Endothelial cell of umbilical vein (primary cell): ENCODE data around the gene DIP2C.

Source experiments
- CTCF ChIP-seq, 2 donors: IDR thresholded peaks; 1 replicate in 1 of 2; 2 replicates in 1 of 2; pipeline ENCODE4 v1.5.1; 2011; ENCODE audit warnings: low read length in 2 of 2, mild to moderate bottlenecking in 2 of 2, moderate library complexity in 2 of 2, control low read depth in 1 of 2, inconsistent platforms in 1 of 2, low read depth in 1 of 2; ENCODE audit not compliant: insufficient read depth in 1 of 2; ENCODE audit errors: extremely low read depth in 1 of 2
- FOS ChIP-seq: IDR thresholded peaks from 2 replicates; pipeline ENCODE4 v1.6.1; 2011; ENCODE audit warnings: mild to moderate bottlenecking, low read length, moderate library complexity, borderline replicate concordance; ENCODE audit not compliant: insufficient read depth
- GATA2 ChIP-seq: IDR thresholded peaks from 2 replicates; pipeline ENCODE4 v1.7.0; 2011; ENCODE audit warnings: low read depth, mild to moderate bottlenecking, moderate library complexity, mixed read lengths, low read length; ENCODE audit not compliant: insufficient read length, insufficient read depth
- MAX ChIP-seq: IDR thresholded peaks from 2 replicates; pipeline ENCODE4 v1.6.1; 2011; ENCODE audit not compliant: insufficient read depth, insufficient read length
- MYC ChIP-seq: IDR thresholded peaks from one replicate; pipeline ENCODE4 v1.6.1; 2011; ENCODE audit warnings: mild to moderate bottlenecking, low read depth, low read length
- POLR2A ChIP-seq: IDR thresholded peaks from 2 replicates; pipeline ENCODE4 v1.6.1; 2012; ENCODE audit warnings: low read depth, mild to moderate bottlenecking, control low read depth, low read length
- POLR2AphosphoS5 ChIP-seq: IDR thresholded peaks from 2 replicates; pipeline ENCODE4 v1.6.1; 2012; ENCODE audit warnings: low read depth, mild to moderate bottlenecking, control low read depth, low read length, moderate library complexity; ENCODE audit not compliant: insufficient read depth

- no peak for TF ChIP-seq CTCF (IDR thresholded peaks at IDR 0.05; ENCODE audit: extremely low read depth in 1 of 2, insufficient read depth in 1 of 2, low read depth in 1 of 2, low read length in 2 of 2)
- no peak for TF ChIP-seq POLR2A
- TF ChIP-seq FOS: no peak
- no peak for TF ChIP-seq MAX
- TF ChIP-seq POLR2AphosphoS5: no peak
- TF ChIP-seq MYC: no peak
- no peak for TF ChIP-seq GATA2
Observed at GRCh38 chr10:474406-474805, 215.1 kb downstream of the DIP2C start.
